Neuronal stem cell (in vitro differentiated cells): ENCODE measurements around the gene FOSB.

Experiments used
- DNase-seq: peaks from one replicate; pipeline ENCODE4 v3.0.0-alpha.2; 2013; ENCODE audit warnings: low spot score
- H2AFZ ChIP-seq: one replicate; pipeline ENCODE4 v1.6.1; 2013; ENCODE audit warnings: mild to moderate bottlenecking, low read length, inconsistent platforms
- H2AK5ac ChIP-seq: 2 replicates; pipeline ENCODE4 v1.6.1; 2013; ENCODE audit warnings: low read depth, mild to moderate bottlenecking, inconsistent platforms, low read length, moderate library complexity, mixed read lengths
- H2BK120ac ChIP-seq: 2 replicates; pipeline ENCODE4 v1.6.1; 2013; ENCODE audit warnings: low read depth, mild to moderate bottlenecking, inconsistent platforms, low read length, moderate library complexity, mixed read lengths
- H2BK12ac ChIP-seq: one replicate; pipeline ENCODE4 v1.6.1; 2013; ENCODE audit warnings: low read length, inconsistent platforms
- H2BK15ac ChIP-seq: 2 replicates; pipeline ENCODE4 v1.6.1; 2013; ENCODE audit warnings: mild to moderate bottlenecking, low read length, inconsistent platforms, mixed read lengths
- H2BK5ac ChIP-seq: one replicate; pipeline ENCODE4 v1.6.1; 2013; ENCODE audit warnings: inconsistent platforms, mild to moderate bottlenecking, low read length, moderate library complexity
- H3K14ac ChIP-seq: one replicate; pipeline ENCODE4 v1.6.1; 2013; ENCODE audit warnings: low read length, inconsistent platforms
- H3K18ac ChIP-seq: 2 replicates; pipeline ENCODE4 v1.6.1; 2013; ENCODE audit warnings: low read length, inconsistent platforms
- H3K23ac ChIP-seq: 2 replicates; pipeline ENCODE4 v1.6.1; 2013; ENCODE audit warnings: low read depth, mild to moderate bottlenecking, mixed read lengths, low read length, inconsistent platforms; ENCODE audit not compliant: poor library complexity
- H3K27ac ChIP-seq: replicated peaks from 3 replicates; pipeline ENCODE4 v1.5.1; 2013; ENCODE audit warnings: low read length, inconsistent platforms
- H3K27me3 ChIP-seq, 3 experiments: 2 replicates each; pipeline ENCODE4 v1.6.1; 2013; ENCODE audit warnings: low read length in 3 of 3, mild to moderate bottlenecking in 2 of 3, inconsistent platforms in 1 of 3, low read depth in 1 of 3, mixed read lengths in 1 of 3, moderate library complexity in 1 of 3; ENCODE audit not compliant: control insufficient read depth in 3 of 3, insufficient read depth in 3 of 3
- H3K36me3 ChIP-seq, 2 donors: replicated peaks in 1 of 2; 2 replicates each; pipeline ENCODE4 v1.6.1; 2013; ENCODE audit warnings: low read length in 2 of 2; ENCODE audit not compliant: control insufficient read depth in 2 of 2, insufficient read depth in 2 of 2
- H3K4ac ChIP-seq: 2 replicates; pipeline ENCODE4 v1.6.1; 2013; ENCODE audit warnings: inconsistent platforms, mild to moderate bottlenecking, low read length, moderate library complexity
- H3K4me1 ChIP-seq, 2 donors: 1 replicate in 1 of 2; 2 replicates in 1 of 2; pipeline ENCODE4 v1.6.1; 2013; ENCODE audit warnings: low read length in 2 of 2, low read depth in 1 of 2; ENCODE audit not compliant: control insufficient read depth in 2 of 2, insufficient read depth in 1 of 2
- H3K4me2 ChIP-seq: one replicate; pipeline ENCODE4 v1.6.1; 2013; ENCODE audit warnings: mild to moderate bottlenecking, low read length, inconsistent platforms; ENCODE audit not compliant: insufficient read depth, poor library complexity, severe bottlenecking
- H3K4me3 ChIP-seq, 2 donors: 2 replicates each; pipeline ENCODE4 v1.5.1; 2013; ENCODE audit warnings: low read length in 2 of 2, mild to moderate bottlenecking in 2 of 2, inconsistent platforms in 1 of 2, moderate library complexity in 1 of 2
- H3K79me1 ChIP-seq: one replicate; pipeline ENCODE4 v1.6.1; 2013; ENCODE audit warnings: low read depth, mild to moderate bottlenecking, inconsistent platforms, low read length, moderate library complexity
- H3K9ac ChIP-seq: one replicate; pipeline ENCODE4 v1.6.1; 2013; ENCODE audit warnings: mild to moderate bottlenecking, low read depth, low read length, inconsistent platforms; ENCODE audit not compliant: poor library complexity
- H3K9me3 ChIP-seq, 2 donors: replicated peaks in 1 of 2; 2 replicates each; pipeline versions ENCODE3 to v1.6.1; 2013; ENCODE audit warnings: low read length in 2 of 2, mild to moderate bottlenecking in 2 of 2, inconsistent platforms in 1 of 2, low read depth in 1 of 2, mixed read lengths in 1 of 2, moderate library complexity in 1 of 2; ENCODE audit not compliant: control insufficient read depth in 2 of 2, insufficient read depth in 1 of 2
- H4K8ac ChIP-seq: one replicate; pipeline ENCODE4 v1.6.1; 2013; ENCODE audit warnings: low read depth, mild to moderate bottlenecking, inconsistent platforms, low read length, moderate library complexity
- H4K91ac ChIP-seq: one replicate; pipeline ENCODE4 v1.6.1; 2013; ENCODE audit warnings: low read length, low read depth, mild to moderate bottlenecking, inconsistent platforms; ENCODE audit not compliant: poor library complexity
- WGBS, 2 donors: extraction: QIAGEN DNeasy Blood & Tissue Kit; methylation state at CpG; one replicate each; pipeline ENCODE4 v1.1.7; 2013; ENCODE audit warnings: missing lambda C conversion rate in 2 of 2, mixed read lengths in 1 of 2; ENCODE audit not compliant: insufficient read length in 2 of 2, insufficient replicate concordance in 1 of 2; ENCODE audit errors: extremely low coverage in 2 of 2; 5-methylcytosine and 5-hydroxymethylcytosine counted together

The FOSB gene

DNA sequence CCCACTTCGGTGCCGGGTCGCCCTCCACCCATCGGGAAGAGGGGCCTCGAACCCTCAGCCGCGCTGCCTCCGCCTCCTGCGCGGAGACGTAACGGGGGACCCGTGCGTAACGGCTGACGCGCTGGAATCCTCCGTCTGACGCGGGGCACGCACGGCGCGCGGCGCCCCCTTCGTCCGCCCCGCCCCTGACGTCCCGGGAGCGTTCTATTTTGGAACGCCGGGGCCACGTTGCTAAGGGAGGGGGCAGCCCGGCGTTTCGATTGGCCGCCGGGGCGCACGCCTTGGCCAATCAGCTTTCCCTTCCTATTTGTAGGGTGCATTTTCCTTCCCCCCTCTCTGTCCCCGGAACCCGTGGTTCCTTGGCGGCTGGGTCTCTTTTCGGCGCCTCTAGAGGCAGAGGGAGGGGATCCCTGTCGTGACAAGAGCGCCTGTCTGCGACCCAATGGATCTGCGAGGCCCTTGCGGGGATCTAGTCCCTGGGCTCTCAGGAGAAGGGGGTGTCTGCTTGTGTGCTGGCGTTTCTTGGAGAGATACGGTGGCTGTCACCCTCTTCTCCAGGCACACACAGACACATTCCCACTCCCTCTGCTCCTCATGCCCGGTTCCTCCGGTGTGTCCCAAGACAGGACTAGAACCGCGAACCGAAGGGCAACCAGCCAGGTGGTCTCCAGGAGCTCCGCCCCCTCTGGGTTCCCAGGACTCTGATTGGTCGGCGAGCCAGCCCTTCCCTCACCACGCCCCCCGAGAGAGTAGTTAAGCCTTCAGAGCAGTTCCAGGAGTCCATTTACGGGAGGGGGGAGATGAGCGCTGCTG, 1.5 kb downstream of the FOSB start:
- H2AFZ ChIP-seq, result peak overlapping the region; percentile 94
- peak overlapping the region; percentile 99 for H3K4me2 ChIP-seq
- no CpG with 5 or more reads among the region's 66 CpGs for whole genome bisulfite sequencing, 2 donors

GRCh38 chr19:45469945-45470761, 2.4 kb downstream of the FOSB start:
- Histone ChIP-seq H3K23ac (peak overlapping the region; percentile 26), H2AK5ac (peak overlapping the region; percentile 24), H3K14ac (no peak overlapping the region), H3K36me3 (no peaks in the 10 kb centered on the region), H4K8ac (no peak overlapping the region), H3K18ac (peak overlapping the region; percentile 44), H3K4me1 (peaks cover 15 to 24% of the 10 kb centered on the region in 2 donors), H3K9ac (peak overlapping the region; percentile 24), H3K9me3 (no peaks in the 10 kb centered on the region), H3K4ac (no peak overlapping the region), H2BK5ac (peak overlapping the region; percentile 49), H3K27ac (no peak overlapping the region), H3K27me3 (peaks cover 0 to 34% (median 0%) of the 10 kb centered on the region in 3 experiments), H2AFZ (peak overlapping the region; percentile 94), H2BK120ac (no peak overlapping the region), H3K79me1 (no peaks in the 10 kb centered on the region), H2BK12ac (peak overlapping the region; percentile 97), H2BK15ac (peak overlapping the region; percentile 81), H3K4me3 (peak overlapping the region; percentile 58 to 93), H4K91ac (no peak overlapping the region), H3K4me2 (peak overlapping the region; percentile 97)
- no peak for DNase-seq
- no CpG with 5 or more reads among the region's 33 CpGs for WGBS, 2 donors

More for the DNA sequence above, 1.5 kb downstream of the FOSB start:
- H3K4me3 ChIP-seq, result peak overlapping the region; percentile 58 to 93
- H2AK5ac ChIP-seq, result no peak overlapping the region
- peak overlapping the region; percentile 82 for H3K23ac ChIP-seq
- peak overlapping the region; percentile 91 for H2BK5ac ChIP-seq
- H3K9me3 ChIP-seq, result no peaks in the 10 kb centered on the region
- no peak overlapping the region for H4K8ac ChIP-seq
- peak overlapping the region; percentile 54 for H3K27ac ChIP-seq
- H2BK12ac ChIP-seq, result no peak overlapping the region
- no peak overlapping the region for H3K4ac ChIP-seq
- H3K27me3 ChIP-seq, result peaks cover 0 to 36% (median 0%) of the 10 kb centered on the region in 3 experiments
- H3K36me3 ChIP-seq, result no peaks in the 10 kb centered on the region
- H3K14ac ChIP-seq, result no peak overlapping the region
- peak overlapping the region; percentile 90 for H3K18ac ChIP-seq
- no peak overlapping the region for H4K91ac ChIP-seq
- no peaks in the 10 kb centered on the region for H3K79me1 ChIP-seq
- peaks cover 15 to 18% of the 10 kb centered on the region in 2 donors for H3K4me1 ChIP-seq
- H3K9ac ChIP-seq, result no peak overlapping the region
- H2BK15ac ChIP-seq, result peak overlapping the region; percentile 81
- H2BK120ac ChIP-seq, result no peak overlapping the region
- DNase-seq, result peak; percentile 95

DNA sequence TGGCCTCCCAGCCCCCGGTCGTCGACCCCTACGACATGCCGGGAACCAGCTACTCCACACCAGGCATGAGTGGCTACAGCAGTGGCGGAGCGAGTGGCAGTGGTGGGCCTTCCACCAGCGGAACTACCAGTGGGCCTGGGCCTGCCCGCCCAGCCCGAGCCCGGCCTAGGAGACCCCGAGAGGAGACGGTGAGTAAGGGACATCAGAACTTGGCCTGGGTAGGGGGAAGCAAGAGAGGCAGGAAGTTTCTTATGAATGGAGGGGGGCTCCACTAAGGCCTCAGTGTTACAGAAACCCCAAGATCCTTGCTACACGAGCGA, 2.9 kb downstream of the FOSB start:
- Histone ChIP-seq H3K4me1 (peaks cover 15 to 22% of the 10 kb centered on the region in 2 donors), H2BK15ac (peak overlapping the region; percentile 81), H3K9ac (peak overlapping the region; percentile 24), H4K8ac (no peak overlapping the region), H3K18ac (no peak overlapping the region), H3K23ac (peak overlapping the region; percentile 26), H4K91ac (no peak overlapping the region), H3K4me3 (no peak overlapping the region), H3K27me3 (peaks cover 0 to 34% (median 0%) of the 10 kb centered on the region in 3 experiments), H2BK12ac (no peak overlapping the region), H2AK5ac (peak overlapping the region; percentile 24), H3K14ac (no peak overlapping the region), H3K27ac (no peak overlapping the region), H3K36me3 (no peaks in the 10 kb centered on the region), H3K4me2 (no peak overlapping the region), H2AFZ (no peak overlapping the region), H2BK5ac (peak overlapping the region; percentile 49), H3K79me1 (no peaks in the 10 kb centered on the region), H2BK120ac (no peak overlapping the region), H3K4ac (no peak overlapping the region), H3K9me3 (no peaks in the 10 kb centered on the region)
- no peak for DNase-seq
- WGBS, 2 donors, result no CpG with 5 or more reads among the region's 15 CpGs
